ENCODE results near the gene C16orf82. TPM values are rescaled to one million over a fixed set of nuclear protein-coding genes. Genes with fewer than 3 reads are reported as not detected.

The C16orf82 gene
- total and polyA plus RNA-seq, 4 donors = not detected

DNA sequence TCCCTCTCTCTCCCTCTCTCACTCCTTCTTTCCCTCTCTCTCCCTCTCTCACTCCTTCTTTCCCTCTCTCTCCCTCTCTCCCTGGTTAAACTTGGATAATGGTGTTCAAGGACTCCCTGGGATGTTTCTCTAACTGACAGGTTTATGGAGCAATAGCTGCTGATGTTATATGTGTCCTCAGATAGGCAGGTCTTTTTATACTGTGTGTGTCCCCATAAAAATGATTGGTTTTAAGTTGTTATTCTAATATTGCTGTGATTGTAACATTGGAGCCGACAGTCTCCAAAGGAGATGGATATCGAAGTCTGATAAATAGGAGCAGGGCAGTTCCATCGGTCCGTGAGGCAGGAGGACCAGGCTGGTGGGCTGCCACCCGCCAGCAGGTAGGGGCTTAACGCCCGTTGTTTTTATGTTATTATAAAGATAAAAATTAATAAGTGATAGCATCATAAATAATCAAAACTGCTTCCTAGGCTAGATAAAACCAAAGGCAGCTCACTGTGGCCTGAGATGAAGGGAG lies 38.1 kb upstream of the C16orf82 start:
- Histone ChIP-seq H3K27ac (ENCODE audit: low read depth in 1 of 2, low read length in 2 of 2) (no peak overlapping the region), H3K9ac (ENCODE audit: low read depth in 1 of 2, low read length in 2 of 2) (no peak overlapping the region), H3K4me1 (ENCODE audit: control insufficient read depth in 4 of 4, insufficient read depth in 4 of 4, low read length in 3 of 4) (no peaks in the 10 kb centered on the region), H3K4me3 (ENCODE audit: low read depth in 1 of 3, low read length in 3 of 3) (no peak overlapping the region), H3K9me3 (ENCODE audit: control insufficient read depth in 4 of 4, low read length in 3 of 4) (no peaks in the 10 kb centered on the region), H3K36me3 (ENCODE audit: control insufficient read depth in 4 of 4, insufficient read depth in 3 of 4, low read depth in 1 of 4, low read length in 3 of 4) (no peaks in the 10 kb centered on the region), H3K27me3 (ENCODE audit: control insufficient read depth in 4 of 4, insufficient read depth in 4 of 4, low read length in 3 of 4) (peaks cover 0 to 2% (median 0%) of the 10 kb centered on the region in 4 donors)
- 80% methylated on average over 7 of the region's 7 CpGs for WGBS
- no peak for DNase-seq (ENCODE audit: low spot score)
- TF ChIP-seq TAF1 (conservative IDR thresholded peaks at IDR 0.05) (no peak), HNF4A (conservative IDR thresholded peaks at IDR 0.05) (no peak), RAD21 (IDR thresholded peaks at IDR 0.05) (no peak), FOXA1 (IDR thresholded peaks at IDR 0.05) (no peak), RXRA (IDR thresholded peaks at IDR 0.05) (no peak), JUND (IDR thresholded peaks at IDR 0.05) (no peak), EGR1 (IDR thresholded peaks at IDR 0.05; ENCODE audit: low read depth in 2 of 2) (no peak), FOXA2 (IDR thresholded peaks at IDR 0.05) (no peak), HNF4G (IDR thresholded peaks at IDR 0.05) (no peak), YY1 (IDR thresholded peaks at IDR 0.05) (no peak), GABPA (IDR thresholded peaks at IDR 0.05 in 1 of 2, conservative IDR thresholded peaks at IDR 0.05 in 1 of 2) (no peak)
- TF ChIP-seq, protein P1, sequence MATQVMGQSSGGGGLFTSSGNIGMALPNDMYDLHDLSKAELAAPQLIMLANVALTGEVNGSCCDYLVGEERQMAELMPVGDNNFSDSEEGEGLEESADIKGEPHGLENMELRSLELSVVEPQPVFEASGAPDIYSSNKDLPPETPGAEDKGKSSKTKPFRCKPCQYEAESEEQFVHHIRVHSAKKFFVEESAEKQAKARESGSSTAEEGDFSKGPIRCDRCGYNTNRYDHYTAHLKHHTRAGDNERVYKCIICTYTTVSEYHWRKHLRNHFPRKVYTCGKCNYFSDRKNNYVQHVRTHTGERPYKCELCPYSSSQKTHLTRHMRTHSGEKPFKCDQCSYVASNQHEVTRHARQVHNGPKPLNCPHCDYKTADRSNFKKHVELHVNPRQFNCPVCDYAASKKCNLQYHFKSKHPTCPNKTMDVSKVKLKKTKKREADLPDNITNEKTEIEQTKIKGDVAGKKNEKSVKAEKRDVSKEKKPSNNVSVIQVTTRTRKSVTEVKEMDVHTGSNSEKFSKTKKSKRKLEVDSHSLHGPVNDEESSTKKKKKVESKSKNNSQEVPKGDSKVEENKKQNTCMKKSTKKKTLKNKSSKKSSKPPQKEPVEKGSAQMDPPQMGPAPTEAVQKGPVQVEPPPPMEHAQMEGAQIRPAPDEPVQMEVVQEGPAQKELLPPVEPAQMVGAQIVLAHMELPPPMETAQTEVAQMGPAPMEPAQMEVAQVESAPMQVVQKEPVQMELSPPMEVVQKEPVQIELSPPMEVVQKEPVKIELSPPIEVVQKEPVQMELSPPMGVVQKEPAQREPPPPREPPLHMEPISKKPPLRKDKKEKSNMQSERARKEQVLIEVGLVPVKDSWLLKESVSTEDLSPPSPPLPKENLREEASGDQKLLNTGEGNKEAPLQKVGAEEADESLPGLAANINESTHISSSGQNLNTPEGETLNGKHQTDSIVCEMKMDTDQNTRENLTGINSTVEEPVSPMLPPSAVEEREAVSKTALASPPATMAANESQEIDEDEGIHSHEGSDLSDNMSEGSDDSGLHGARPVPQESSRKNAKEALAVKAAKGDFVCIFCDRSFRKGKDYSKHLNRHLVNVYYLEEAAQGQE (IDR thresholded peaks at IDR 0.05) = no peak
- TF ChIP-seq, protein P2, sequence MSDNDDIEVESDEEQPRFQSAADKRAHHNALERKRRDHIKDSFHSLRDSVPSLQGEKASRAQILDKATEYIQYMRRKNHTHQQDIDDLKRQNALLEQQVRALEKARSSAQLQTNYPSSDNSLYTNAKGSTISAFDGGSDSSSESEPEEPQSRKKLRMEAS (IDR thresholded peaks at IDR 0.05) = no peak
- TF ChIP-seq, protein P3, sequence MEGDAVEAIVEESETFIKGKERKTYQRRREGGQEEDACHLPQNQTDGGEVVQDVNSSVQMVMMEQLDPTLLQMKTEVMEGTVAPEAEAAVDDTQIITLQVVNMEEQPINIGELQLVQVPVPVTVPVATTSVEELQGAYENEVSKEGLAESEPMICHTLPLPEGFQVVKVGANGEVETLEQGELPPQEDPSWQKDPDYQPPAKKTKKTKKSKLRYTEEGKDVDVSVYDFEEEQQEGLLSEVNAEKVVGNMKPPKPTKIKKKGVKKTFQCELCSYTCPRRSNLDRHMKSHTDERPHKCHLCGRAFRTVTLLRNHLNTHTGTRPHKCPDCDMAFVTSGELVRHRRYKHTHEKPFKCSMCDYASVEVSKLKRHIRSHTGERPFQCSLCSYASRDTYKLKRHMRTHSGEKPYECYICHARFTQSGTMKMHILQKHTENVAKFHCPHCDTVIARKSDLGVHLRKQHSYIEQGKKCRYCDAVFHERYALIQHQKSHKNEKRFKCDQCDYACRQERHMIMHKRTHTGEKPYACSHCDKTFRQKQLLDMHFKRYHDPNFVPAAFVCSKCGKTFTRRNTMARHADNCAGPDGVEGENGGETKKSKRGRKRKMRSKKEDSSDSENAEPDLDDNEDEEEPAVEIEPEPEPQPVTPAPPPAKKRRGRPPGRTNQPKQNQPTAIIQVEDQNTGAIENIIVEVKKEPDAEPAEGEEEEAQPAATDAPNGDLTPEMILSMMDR (IDR thresholded peaks at IDR 0.05; ENCODE audit: low read depth, low read length, missing input control) = no peak
- TF ChIP-seq, protein P4, sequence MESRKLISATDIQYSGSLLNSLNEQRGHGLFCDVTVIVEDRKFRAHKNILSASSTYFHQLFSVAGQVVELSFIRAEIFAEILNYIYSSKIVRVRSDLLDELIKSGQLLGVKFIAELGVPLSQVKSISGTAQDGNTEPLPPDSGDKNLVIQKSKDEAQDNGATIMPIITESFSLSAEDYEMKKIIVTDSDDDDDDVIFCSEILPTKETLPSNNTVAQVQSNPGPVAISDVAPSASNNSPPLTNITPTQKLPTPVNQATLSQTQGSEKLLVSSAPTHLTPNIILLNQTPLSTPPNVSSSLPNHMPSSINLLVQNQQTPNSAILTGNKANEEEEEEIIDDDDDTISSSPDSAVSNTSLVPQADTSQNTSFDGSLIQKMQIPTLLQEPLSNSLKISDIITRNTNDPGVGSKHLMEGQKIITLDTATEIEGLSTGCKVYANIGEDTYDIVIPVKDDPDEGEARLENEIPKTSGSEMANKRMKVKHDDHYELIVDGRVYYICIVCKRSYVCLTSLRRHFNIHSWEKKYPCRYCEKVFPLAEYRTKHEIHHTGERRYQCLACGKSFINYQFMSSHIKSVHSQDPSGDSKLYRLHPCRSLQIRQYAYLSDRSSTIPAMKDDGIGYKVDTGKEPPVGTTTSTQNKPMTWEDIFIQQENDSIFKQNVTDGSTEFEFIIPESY (IDR thresholded peaks at IDR 0.05) = no peak

DNA sequence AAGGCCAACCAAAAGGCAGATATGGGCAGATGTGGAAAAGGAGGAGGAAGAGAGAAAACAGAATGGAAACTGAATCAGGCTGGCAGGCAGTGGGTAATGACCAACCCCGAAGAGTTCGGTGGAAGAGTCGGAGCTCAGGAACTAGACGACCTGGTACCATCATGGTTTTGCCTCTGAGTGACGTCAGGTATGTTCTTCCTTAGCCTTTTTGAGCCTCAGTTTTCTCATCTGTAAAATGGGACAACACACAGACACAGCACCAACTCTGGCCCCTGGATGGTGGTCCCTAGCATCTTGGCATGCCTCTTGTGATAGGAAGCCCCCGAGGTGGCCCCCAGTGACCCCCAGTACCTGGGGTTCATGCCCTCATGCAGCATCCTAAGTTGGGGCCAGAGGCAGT lies 37.2 kb upstream of the C16orf82 start:
- Histone ChIP-seq H3K27me3 (ENCODE audit: control insufficient read depth in 4 of 4, insufficient read depth in 4 of 4, low read length in 3 of 4) (peaks cover 0 to 2% (median 0%) of the 10 kb centered on the region in 4 donors), H3K4me3 (ENCODE audit: low read depth in 1 of 3, low read length in 3 of 3) (no peak overlapping the region), H3K9me3 (ENCODE audit: control insufficient read depth in 4 of 4, low read length in 3 of 4) (no peaks in the 10 kb centered on the region), H3K27ac (ENCODE audit: low read depth in 1 of 2, low read length in 2 of 2) (no peak overlapping the region), H3K9ac (ENCODE audit: low read depth in 1 of 2, low read length in 2 of 2) (no peak overlapping the region), H3K36me3 (ENCODE audit: control insufficient read depth in 4 of 4, insufficient read depth in 3 of 4, low read depth in 1 of 4, low read length in 3 of 4) (no peaks in the 10 kb centered on the region), H3K4me1 (ENCODE audit: control insufficient read depth in 4 of 4, insufficient read depth in 4 of 4, low read length in 3 of 4) (no peaks in the 10 kb centered on the region)
- no peak for DNase-seq (ENCODE audit: low spot score)
- TF ChIP-seq HNF4A (conservative IDR thresholded peaks at IDR 0.05) = no peak
- TF ChIP-seq SP1 (IDR thresholded peaks at IDR 0.05) = no peak
- TF ChIP-seq, protein P1 (IDR thresholded peaks at IDR 0.05) = no peak
- no peak for TF ChIP-seq RAD21 (IDR thresholded peaks at IDR 0.05)
- no peak for TF ChIP-seq HNF4G (IDR thresholded peaks at IDR 0.05)
- TF ChIP-seq TAF1 (conservative IDR thresholded peaks at IDR 0.05) = no peak
- TF ChIP-seq RXRA (IDR thresholded peaks at IDR 0.05) = no peak
- TF ChIP-seq EGR1 (IDR thresholded peaks at IDR 0.05; ENCODE audit: low read depth in 2 of 2) = no peak
- TF ChIP-seq, protein P2 (IDR thresholded peaks at IDR 0.05) = no peak
- no peak for TF ChIP-seq GABPA (IDR thresholded peaks at IDR 0.05 in 1 of 2, conservative IDR thresholded peaks at IDR 0.05 in 1 of 2)
- no peak for TF ChIP-seq JUND (IDR thresholded peaks at IDR 0.05)
- no peak for TF ChIP-seq NR2F2 (IDR thresholded peaks at IDR 0.05)
- TF ChIP-seq, protein P5, sequence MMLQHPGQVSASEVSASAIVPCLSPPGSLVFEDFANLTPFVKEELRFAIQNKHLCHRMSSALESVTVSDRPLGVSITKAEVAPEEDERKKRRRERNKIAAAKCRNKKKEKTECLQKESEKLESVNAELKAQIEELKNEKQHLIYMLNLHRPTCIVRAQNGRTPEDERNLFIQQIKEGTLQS (IDR thresholded peaks at IDR 0.05) = no peak
- 74% methylated on average over 6 of the region's 6 CpGs for whole genome bisulfite sequencing
